HPDE6-E6E7 (cell line): ENCODE results near the gene SH3BP1.
A peak's percentile ranks its signal among the peaks of the same experiment; 100 is the strongest.

Source experiments
- DNase-seq: peaks from one replicate; pipeline ENCODE4 v3.0.0; 2011; ENCODE audit warnings: missing footprints; ENCODE audit errors: extremely low spot score

SH3BP1 gene

GRCh38 chr22:37658133-37659065 is 18.9 kb downstream of the SH3BP1 start, which contains the start of gene PDXP:
Gene PDXP, plus strand, starts transcription at chr22:37658723. Its CDS starts 60 bp downstream, at chr22:37658783.
- peak; percentile 99 for DNase-seq

GRCh38 chr22:37659066-37659896 is 19.8 kb downstream of the SH3BP1 start:
- no peak for DNase-seq

- DNase-seq: no peak
These were observed 20.6 kb downstream of the SH3BP1 start for GRCh38 chr22:37659897-37660708.

GRCh38 chr22:37660709-37661045 is 21.2 kb downstream of the SH3BP1 start:
- no peak for DNase-seq

- DNase-seq: no peak
These were observed 21.9 kb downstream of the SH3BP1 start for GRCh38 chr22:37661160-37661924.

- DNase-seq: no peak
These were observed 22.6 kb downstream of the SH3BP1 start for GRCh38 chr22:37662039-37662438.

DNA sequence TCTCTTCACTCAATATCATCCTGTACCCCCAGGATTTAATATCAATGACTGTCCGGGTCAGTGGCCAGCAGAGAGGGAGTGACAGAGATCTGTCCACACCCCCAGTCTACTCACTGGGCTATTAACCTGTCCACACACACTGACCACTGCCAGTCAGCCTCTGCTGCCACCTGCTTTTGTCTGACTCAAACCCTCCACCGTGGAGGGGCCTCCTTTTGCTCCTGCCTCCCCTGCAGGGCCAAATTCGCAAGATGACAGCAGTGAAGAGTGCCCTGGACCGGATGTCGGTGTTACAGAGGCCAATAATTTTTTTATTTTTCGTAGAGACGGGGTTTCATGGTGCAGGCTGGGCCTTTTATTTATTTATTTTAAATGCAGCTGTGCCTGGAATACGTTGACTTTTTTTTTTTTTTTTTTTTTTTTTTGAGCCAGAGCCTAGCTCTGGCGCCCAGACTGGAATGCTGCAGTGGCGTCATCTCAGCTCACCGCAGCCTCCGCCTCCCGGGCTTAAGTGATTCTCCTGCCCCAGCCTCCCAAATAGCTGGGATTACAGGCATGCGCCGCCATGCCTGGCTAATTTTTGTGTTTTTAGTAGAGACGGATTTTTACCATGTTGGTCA is 24.2 kb downstream of the SH3BP1 start:
- no peak for DNase-seq

DNA sequence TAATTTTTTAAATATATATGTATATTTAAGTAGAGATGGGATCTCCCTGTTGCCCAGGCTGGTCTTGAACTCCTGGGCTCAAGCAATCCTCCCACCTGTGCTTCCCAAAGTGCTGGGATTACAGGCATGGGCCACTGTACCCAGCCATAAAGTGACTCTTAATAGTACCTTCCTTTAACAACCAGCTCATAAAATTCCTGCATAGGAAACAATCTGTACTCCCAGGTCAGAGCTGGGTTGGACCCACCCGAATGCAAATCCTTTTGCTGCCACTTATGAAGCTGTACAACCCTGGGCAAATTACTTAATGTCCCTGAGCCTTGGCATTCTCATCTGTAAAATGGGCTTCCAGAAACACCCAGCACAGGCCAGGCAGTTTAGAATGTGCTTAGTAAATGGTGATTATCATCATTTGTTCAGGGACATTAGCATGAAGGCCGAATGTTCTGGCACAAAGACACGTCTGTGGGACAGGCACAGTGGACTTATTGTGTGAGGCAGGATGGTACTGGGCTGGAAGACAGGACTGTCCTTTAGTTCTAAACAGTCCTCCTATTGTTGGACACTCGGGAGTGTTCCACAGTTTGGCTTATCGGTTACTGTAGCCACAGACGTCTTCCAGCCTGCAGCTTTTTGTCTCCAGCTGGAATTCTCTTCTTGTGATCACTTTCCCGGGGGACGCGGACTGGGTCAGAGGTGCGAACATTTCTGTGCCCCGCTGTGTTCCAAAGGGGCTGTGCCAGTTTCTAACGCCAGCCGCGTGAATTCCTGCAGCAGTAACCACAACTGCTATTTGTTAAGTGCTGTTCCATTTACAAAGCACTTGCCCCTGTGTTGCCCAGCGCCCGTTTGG is 25.0 kb downstream of the SH3BP1 start:
- DNase-seq: no peak

DNA sequence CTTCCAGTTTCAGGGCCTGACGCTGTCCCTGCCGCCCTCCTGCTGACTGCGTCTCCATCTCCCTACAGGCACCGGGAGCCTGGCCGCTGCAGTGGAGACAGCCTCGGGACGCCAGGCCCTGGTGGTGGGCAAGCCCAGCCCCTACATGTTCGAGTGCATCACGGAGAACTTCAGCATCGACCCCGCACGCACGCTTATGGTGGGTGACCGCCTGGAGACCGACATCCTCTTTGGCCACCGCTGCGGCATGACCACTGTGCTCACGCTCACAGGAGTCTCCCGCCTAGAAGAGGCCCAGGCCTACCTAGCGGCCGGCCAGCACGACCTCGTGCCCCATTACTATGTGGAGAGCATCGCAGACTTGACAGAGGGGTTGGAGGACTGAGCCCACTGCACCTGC is 26.0 kb downstream of the SH3BP1 start:
- no peak for DNase-seq

DNA sequence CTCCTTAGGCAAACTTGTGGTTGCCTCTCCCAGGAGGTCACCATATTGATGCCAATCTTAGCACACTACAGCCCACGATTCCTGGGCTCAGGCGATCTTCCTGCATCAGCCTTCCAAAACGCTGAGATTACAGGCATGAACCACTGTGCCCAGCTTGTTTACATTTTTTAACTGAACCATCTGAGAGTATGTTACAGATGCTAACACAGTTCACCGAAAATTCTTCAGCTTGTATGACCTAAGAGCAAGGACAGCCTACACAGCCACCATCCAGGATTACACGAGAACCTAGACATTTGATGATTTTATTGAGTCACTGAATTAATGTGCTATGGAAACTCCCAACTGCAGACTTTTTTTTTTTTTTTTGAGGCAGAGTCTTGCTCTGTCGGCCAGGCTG is 30.1 kb downstream of the SH3BP1 start:
- no peak for DNase-seq

- DNase-seq: no peak
These were observed 32.9 kb downstream of the SH3BP1 start for GRCh38 chr22:37672206-37672919.

GRCh38 chr22:37672920-37673455 is 33.5 kb downstream of the SH3BP1 start:
- DNase-seq: no peak

DNA sequence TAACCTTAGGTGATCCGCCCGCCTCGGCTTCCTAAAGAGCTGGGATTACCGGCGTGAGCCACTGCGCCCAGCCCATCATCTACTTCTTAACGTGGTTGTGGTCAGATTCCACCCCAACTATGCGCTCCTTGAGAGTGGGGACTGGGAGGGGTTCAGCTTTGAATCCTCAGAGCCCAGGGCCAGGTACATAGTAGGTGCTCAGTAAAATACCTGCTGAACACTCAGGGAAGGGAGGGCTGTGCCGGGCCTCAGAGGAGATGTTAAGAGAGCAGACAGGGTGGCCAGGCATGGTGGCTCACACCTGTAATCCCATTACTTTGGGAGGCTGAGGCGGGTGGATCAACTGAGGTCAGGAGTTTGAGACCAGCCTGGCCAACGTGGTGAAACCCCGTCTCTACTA is 34.8 kb downstream of the SH3BP1 start:
- no peak for DNase-seq

DNA sequence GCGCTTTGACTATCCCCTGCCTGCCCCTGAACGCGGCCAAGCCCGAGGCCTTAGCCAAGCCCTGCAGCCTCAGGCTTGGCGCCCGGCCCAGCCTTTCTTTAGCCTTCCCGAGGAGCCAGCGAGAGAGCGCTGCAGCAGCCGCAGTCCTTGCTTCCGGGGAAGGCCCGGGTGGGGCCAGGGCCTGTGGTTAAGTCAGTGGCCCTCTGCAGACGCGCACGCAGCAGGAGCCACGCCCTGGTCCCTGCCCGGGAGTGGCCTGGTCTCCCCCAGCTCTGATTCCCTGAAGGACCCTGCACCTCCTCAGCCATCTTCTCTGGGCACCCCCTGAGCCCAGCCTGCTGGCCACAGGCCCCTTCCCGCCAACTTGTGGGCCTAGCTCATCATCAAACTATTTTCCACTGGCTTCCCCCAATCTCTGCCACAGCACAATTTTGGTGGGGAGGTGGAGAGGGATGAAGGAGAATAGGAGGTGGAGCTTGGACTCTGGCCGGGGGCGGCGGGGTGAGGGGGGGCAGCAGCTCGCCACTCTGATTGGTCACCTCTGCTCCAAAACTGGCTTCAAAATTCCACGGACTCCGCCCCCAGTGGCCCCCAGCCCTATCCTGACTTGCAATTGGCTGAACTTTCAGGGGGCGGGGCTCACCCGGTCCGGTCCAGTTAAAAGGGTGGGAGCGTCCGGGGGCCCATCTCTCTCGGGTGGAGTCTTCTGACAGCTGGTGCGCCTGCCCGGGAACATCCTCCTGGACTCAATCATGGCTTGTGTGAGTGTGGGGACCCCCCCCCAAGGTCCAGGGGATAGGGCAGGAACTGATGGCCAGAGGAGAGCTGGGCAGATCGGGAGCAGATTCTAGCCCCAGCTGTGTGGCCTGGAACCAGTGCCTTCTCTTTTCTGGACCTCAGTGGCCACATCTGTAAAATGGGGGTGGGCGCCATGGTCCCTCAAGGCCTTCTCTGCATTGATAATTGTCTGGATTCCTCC is 35.8 kb downstream of the SH3BP1 start, which contains the start of gene LGALS1:
Gene LGALS1 (plus strand): TSS at position 686 of the 979 bp plus-strand sequence. CDS start 67 bp downstream, at position 753.
- peak; percentile 80 for DNase-seq

DNA sequence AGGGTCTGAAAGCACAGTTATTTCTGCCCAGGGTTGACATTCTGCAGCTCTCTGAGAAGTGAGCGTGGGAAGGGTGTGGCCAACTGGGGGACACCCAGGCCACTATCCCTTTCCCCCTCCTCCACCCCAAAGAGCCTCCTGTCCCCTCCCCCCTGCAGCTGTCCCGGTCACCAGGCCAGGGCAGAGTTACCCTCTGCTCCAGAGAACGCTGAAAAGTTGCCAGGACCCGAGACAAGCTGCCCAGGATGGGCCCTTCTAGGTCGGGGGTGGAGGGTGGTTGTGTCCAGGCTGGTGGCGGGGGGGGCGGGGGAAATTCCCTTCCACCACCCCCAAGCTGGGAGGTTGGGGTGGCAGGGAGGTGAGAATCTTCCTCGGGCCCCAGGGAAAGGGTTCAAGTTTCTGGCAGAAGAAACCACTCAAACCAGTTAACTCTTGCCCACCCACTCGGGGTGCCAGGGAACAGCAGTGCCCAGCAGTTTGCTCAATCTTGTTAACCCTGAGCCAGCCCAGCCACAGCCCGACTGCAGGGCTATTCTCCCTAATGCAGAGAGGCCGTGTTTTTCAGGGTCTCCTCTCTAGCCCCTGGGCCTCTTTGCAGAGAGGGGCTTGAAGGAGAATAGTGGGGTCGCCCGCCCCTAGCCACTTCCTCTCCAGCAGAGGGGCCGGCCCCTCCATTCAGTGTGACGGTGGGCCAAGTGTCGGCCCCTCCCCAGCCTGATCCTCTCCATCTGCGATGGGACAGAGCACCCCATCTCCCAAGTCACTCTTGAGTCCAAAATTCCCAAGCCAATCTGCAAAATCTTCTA is 36.7 kb downstream of the SH3BP1 start:
- DNase-seq: no peak

DNA sequence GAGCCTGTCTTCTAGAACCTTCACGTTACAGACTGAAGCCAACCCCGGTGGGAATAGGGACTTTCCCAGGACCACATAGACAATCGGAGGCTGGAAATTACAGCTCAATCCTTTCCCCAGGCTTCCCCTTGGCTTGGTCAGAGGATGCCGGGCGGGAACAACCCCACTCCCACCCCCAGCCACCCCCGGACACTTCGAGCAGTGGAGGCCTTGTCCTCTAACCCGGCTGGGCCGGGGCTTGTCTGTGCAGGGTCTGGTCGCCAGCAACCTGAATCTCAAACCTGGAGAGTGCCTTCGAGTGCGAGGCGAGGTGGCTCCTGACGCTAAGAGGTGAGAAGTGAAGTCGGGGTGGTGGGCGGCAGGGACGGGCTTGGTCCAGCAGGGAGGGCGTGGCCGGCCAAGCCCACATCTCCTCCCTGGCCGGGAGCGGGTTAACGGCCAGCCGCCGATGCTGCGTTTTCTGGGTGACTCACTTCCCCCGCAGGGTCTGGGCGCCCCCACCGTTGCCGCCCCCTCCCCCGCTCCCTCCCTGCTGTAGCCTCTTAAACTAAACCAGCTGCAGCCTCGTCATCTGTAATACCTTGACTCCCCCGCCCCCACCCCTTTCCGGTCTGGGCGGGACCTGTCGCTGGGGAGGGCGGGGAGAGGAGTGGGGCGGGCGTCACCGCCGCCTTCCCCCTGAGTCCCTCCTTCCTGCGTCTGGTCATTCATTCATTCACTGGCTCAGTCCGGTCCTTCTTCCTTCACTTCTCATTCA is 37.4 kb downstream of the SH3BP1 start:
- peak; percentile 49 for DNase-seq
